ENCODE data around the gene PROK2.

PROK2 gene

DNA sequence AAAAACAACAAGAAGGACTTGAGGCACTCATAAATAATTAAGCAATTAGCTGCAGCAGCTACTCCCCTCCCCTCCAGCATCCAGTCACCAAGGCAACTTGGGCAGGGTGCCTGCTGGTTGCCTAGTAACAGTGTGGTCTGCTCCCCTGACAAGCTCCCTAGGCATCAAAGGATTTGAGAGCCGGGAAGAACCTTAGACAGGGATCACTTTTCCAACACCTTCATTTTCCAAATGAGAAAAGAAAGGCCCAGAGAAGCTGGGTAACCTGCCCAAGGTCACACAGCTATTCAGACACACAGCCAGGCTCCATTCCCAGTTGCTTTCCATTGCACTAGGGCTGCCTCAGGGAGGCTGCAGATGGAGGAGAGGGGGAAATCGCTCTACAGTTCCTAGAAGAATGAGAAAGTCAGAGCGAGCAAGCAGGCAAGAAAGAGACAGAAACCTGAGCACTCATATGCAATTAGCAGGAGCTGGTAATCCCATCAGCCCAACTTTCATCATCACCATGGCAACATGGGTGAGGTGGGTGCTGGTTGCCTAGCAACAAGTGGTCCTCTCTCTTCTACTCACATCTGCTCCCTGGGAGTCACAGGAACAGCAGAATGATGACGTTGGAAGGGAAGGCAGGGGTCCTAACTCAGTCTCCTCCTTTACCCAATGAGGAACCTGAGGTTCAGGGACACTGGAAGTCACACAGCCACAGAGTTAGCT lies 56.2 kb downstream of the PROK2 start:
- TF ChIP-seq, protein P1, sequence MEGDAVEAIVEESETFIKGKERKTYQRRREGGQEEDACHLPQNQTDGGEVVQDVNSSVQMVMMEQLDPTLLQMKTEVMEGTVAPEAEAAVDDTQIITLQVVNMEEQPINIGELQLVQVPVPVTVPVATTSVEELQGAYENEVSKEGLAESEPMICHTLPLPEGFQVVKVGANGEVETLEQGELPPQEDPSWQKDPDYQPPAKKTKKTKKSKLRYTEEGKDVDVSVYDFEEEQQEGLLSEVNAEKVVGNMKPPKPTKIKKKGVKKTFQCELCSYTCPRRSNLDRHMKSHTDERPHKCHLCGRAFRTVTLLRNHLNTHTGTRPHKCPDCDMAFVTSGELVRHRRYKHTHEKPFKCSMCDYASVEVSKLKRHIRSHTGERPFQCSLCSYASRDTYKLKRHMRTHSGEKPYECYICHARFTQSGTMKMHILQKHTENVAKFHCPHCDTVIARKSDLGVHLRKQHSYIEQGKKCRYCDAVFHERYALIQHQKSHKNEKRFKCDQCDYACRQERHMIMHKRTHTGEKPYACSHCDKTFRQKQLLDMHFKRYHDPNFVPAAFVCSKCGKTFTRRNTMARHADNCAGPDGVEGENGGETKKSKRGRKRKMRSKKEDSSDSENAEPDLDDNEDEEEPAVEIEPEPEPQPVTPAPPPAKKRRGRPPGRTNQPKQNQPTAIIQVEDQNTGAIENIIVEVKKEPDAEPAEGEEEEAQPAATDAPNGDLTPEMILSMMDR (conservative IDR thresholded peaks at IDR 0.05; ENCODE audit: low read length) = no peak
- TF ChIP-seq EZH2phosphoT487 (IDR thresholded peaks at IDR 0.05; ENCODE audit: borderline replicate concordance) = no peak
- no peak overlapping the region for H3K4me2 ChIP-seq (ENCODE audit: low read depth, low read length, poor library complexity, severe bottlenecking)
- no peak overlapping the region for H2AFZ ChIP-seq (ENCODE audit: low read length)

DNA sequence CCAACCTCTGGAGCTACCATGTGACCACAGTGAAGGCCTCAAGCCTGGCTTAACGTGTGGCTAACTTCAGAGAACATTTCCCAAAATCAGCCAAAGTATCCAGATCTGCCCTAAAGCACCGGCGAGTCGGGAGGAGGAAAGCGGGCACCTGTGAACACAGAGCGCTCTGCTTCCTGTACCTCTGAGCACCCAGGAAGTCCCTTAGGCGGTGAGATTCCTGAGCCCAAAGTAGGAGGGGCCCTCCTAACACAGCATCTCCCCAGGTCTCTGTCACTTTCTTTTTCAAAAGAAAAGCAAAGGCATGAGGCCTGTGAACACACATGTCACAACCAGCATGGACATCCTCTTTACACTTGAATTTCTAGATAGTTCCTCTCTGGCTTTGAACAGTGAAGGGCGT lies 58.8 kb downstream of the PROK2 start:
- Histone ChIP-seq H2AFZ (ENCODE audit: low read length) (peak overlapping the region; percentile 66; the same call in 1 of the 2 replicates), H3K9ac (ENCODE audit: low read depth, low read length, poor library complexity, severe bottlenecking) (no peak overlapping the region), H3K9me2 (replicated peaks; ENCODE audit: low read depth, low read length) (no peaks in the 10 kb centered on the region), H3K4me3 (ENCODE audit: low read length, poor library complexity, severe bottlenecking) (peak overlapping the region; percentile 51), H3K4me2 (ENCODE audit: low read depth, low read length, poor library complexity, severe bottlenecking) (peak overlapping the region; percentile 54), H3K4me1 (ENCODE audit: insufficient read depth, low read length, poor library complexity, severe bottlenecking) (peaks cover 47% of the 10 kb centered on the region), H3K27me3 (ENCODE audit: insufficient read depth, low read length, poor library complexity, severe bottlenecking) (no peaks in the 10 kb centered on the region), H3K9me3 (ENCODE audit: insufficient read depth, low read depth, low read length) (no peaks in the 10 kb centered on the region), H4K20me1 (ENCODE audit: insufficient read depth, low read length, poor library complexity, severe bottlenecking) (no peaks in the 10 kb centered on the region), H3K79me2 (ENCODE audit: insufficient read depth, low read length) (peaks cover 11% of the 10 kb centered on the region), H3K36me3 (ENCODE audit: insufficient read depth, low read length) (no peaks in the 10 kb centered on the region), H3F3A (ENCODE audit: low read depth) (peaks cover 4% of the 10 kb centered on the region; the same call in 1 of the 2 replicates)
- TF ChIP-seq, protein P1 (conservative IDR thresholded peaks at IDR 0.05; ENCODE audit: low read length) = no peak
- TF ChIP-seq EZH2phosphoT487 (IDR thresholded peaks at IDR 0.05; ENCODE audit: borderline replicate concordance) = no peak

More for the DNA sequence above, 56.2 kb downstream of the PROK2 start:
- H3K9me3 ChIP-seq (ENCODE audit: insufficient read depth, low read depth, low read length) = no peaks in the 10 kb centered on the region
- H3K36me3 ChIP-seq (ENCODE audit: insufficient read depth, low read length) = no peaks in the 10 kb centered on the region
- H4K20me1 ChIP-seq (ENCODE audit: insufficient read depth, low read length, poor library complexity, severe bottlenecking) = no peaks in the 10 kb centered on the region
- H3F3A ChIP-seq (ENCODE audit: low read depth) = peaks cover 4% of the 10 kb centered on the region; the same call in 1 of the 2 replicates
- H3K9me2 ChIP-seq (replicated peaks; ENCODE audit: low read depth, low read length) = no peaks in the 10 kb centered on the region
- H3K9ac ChIP-seq (ENCODE audit: low read depth, low read length, poor library complexity, severe bottlenecking) = no peak overlapping the region
- H3K4me3 ChIP-seq (ENCODE audit: low read length, poor library complexity, severe bottlenecking) = no peak overlapping the region
- H3K79me2 ChIP-seq (ENCODE audit: insufficient read depth, low read length) = peaks cover 7% of the 10 kb centered on the region; the same call in 1 of the 2 replicates
- no peaks in the 10 kb centered on the region for H3K27me3 ChIP-seq (ENCODE audit: insufficient read depth, low read length, poor library complexity, severe bottlenecking)
- peaks cover 22% of the 10 kb centered on the region for H3K4me1 ChIP-seq (ENCODE audit: insufficient read depth, low read length, poor library complexity, severe bottlenecking)

DNA sequence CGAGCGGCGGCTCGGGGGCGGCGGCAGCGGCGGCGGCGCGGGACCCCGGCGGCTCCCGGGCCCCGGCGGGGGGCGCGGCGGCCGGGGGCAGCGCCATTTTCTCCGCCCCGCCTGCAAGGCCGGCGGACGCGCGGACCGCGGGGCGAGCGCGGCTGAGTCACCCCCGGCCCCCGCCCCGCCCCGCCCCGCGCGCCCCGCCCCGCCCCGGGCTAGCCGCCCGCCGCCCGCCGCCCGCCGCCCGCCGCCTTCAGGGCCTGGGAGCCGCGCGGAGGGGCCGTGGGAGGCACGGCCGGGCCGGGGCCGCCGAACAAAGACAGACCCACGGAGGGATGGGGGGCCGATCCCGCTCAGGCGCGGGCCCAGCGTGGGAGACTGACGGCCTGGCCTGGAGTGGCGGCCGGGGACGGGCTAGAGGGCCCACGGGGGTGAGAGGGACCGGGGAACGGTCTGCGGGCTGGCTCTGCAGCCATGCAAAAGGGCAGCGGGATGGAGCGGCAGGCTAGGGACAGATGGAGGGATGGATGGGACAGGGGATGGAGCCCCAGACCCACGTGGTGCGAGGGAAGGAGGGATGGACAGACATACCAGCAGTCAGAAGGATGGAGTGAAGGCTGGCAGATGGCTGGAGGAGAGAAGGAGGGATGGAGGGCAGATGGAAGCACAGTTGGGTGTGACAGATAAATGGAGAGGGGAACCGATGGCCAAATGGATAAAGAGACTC lies 59.5 kb downstream of the PROK2 start, which contains the start of gene EIF4E3:
Gene EIF4E3, minus strand, starts transcription at position 132 of the 721 bp plus-strand sequence. Its CDS starts 35 bp downstream, at position 97.
- Histone ChIP-seq H3K27me3 (ENCODE audit: insufficient read depth, low read length, poor library complexity, severe bottlenecking) (no peaks in the 10 kb centered on the region), H4K20me1 (ENCODE audit: insufficient read depth, low read length, poor library complexity, severe bottlenecking) (no peaks in the 10 kb centered on the region), H3K4me3 (ENCODE audit: low read length, poor library complexity, severe bottlenecking) (peak within 1 kb of the TSS; percentile 76), H3K36me3 (ENCODE audit: insufficient read depth, low read length) (no peaks in the 10 kb centered on the region), H3K4me2 (ENCODE audit: low read depth, low read length, poor library complexity, severe bottlenecking) (peak within 1 kb of the TSS; percentile 89), H3K9me3 (ENCODE audit: insufficient read depth, low read depth, low read length) (no peaks in the 10 kb centered on the region), H3F3A (ENCODE audit: low read depth) (peaks cover 4% of the 10 kb centered on the region; the same call in 1 of the 2 replicates), H2AFZ (ENCODE audit: low read length) (peak within 1 kb of the TSS; percentile 73), H3K4me1 (ENCODE audit: insufficient read depth, low read length, poor library complexity, severe bottlenecking) (peaks cover 54% of the 10 kb centered on the region), H3K9ac (ENCODE audit: low read depth, low read length, poor library complexity, severe bottlenecking) (peak within 1 kb of the TSS; percentile 62), H3K9me2 (replicated peaks; ENCODE audit: low read depth, low read length) (no peaks in the 10 kb centered on the region), H3K79me2 (ENCODE audit: insufficient read depth, low read length) (peaks cover 11% of the 10 kb centered on the region)
- TF ChIP-seq, protein P1 (conservative IDR thresholded peaks at IDR 0.05; ENCODE audit: low read length) = no peak
- TF ChIP-seq EZH2phosphoT487 (IDR thresholded peaks at IDR 0.05; ENCODE audit: borderline replicate concordance) = no peak
